ENCODE data around the gene TRUB1.
"Not testable (repeated sequence)": the region's sequence is repeated elsewhere in the genome, so short reads cannot be mapped to it uniquely, and the experiment has no call there.

Gene TRUB1

DNA sequence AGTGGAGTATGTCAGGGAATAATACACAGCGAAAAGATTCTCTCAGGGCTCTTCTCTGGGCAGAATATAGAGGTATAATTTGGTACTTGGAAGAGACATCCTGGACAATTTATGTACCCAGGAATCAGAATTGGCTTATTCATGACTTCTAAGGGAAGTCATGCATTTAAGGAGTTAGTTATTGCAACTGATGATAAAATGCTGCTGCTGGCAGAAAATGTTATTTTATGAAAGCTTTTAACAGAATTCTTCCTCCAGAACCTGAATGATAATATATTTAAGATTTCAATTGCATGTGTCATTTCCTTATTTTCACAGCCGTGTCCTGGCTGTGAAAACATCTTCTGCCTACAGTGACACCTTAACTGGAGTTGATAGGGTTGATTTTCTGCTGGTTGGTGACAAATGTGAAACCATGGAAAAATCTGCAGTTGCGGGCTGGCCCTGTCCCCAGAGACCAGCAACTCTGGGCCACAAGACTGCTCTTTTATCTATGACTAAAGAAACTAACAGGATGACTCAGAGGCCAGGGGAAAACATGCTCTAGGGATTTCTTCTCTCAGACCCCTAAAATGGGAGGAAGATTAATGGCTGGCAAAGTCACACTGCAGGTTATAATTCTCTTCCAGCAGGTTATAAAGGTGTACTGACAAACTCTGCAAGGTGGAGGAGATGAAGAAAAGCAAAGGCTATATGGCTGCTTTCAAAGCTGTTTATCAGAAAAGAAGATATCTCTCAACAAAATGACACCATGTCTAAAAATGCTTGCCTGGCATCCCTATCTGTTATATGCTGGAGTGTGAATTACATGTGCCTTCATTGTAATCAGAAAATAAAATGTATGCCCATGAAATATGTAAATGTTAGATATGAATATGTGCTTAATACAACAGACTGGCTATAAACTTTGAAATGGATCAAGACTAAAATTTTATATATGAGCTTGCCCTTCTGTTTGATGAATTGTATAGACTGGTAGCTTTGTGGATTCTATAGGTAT, 12.1 kb upstream of the TRUB1 start:
- DNase-seq (ENCODE audit: low spot score): peak; percentile 69

DNA sequence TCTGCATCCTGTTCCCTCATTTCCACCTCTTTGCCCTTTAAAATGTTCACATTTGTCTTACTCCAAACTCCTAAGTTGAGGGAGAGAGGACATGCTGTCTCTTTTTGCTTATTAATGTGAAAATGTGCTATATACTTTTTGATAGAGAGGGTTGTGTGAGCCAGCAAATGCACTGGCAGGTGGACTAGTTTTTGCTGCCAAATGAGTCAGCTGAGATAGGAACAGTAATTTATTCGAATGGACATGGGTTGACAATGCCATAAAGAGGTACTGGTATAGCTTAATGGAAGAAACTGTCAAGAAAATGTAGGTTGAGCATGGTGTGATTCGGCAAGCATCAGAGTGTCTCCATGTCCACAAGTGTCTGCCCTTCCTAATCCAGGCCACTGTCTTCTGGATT, 9.2 kb upstream of the TRUB1 start:
- DNase-seq (ENCODE audit: low spot score): peak; percentile 44

GRCh38 chr10:114930320-114930719, 7.7 kb upstream of the TRUB1 start:
- DNase-seq (ENCODE audit: low spot score): no peak

- peak; percentile 40 for DNase-seq (ENCODE audit: low spot score)
Observed at GRCh38 chr10:114931072-114931679, 6.8 kb upstream of the TRUB1 start.

- no peak for DNase-seq (ENCODE audit: low spot score)
Observed at GRCh38 chr10:114932225-114932624, 5.8 kb upstream of the TRUB1 start.

GRCh38 chr10:114932945-114933344, 5.0 kb upstream of the TRUB1 start:
- DNase-seq (ENCODE audit: low spot score): no peak

- DNase-seq (ENCODE audit: low spot score): no peak
Observed at GRCh38 chr10:114933588-114933987, 4.4 kb upstream of the TRUB1 start.

DNA sequence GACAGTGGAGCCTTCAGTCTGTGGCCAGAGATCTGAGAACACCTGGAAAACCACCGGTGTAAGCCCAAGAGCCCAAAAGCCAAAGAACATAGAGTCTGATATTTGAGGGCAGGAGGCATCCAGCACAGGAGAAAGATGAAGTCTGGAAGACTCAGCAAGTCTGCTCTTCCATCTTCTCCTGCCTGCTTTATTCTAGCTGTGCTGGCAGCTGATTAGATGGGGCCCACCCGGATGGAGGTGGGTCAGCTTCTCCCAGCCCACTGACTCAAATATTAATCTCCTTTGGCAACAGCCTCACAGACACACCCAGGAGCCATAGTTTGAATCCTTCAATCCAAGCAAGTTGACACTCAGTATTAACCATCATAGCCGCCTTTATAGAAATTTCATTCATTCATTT, 4.0 kb upstream of the TRUB1 start:
- not testable (repeated sequence) for DNase-seq (ENCODE audit: low spot score)

DNA sequence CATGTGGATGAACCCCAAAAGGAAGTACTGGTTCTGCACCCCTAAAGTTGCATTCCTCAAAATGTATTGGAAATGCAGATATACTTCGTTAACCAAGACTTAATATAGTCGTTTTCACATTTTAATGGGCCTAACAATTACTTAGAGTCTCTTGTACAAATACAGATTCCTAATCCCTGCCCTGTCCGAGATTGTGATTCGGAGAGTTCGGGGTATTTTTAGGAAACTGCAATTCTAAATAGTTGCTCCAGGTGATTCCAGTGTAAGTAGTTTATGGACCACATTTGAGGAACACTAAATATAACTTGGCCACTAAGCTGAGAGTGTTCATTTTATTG, 830 bp downstream of the TRUB1 start:
- DNase-seq (ENCODE audit: low spot score): no peak

- no peak for DNase-seq (ENCODE audit: low spot score)
Observed at GRCh38 chr10:114940735-114941134, 2.7 kb downstream of the TRUB1 start.

DNA sequence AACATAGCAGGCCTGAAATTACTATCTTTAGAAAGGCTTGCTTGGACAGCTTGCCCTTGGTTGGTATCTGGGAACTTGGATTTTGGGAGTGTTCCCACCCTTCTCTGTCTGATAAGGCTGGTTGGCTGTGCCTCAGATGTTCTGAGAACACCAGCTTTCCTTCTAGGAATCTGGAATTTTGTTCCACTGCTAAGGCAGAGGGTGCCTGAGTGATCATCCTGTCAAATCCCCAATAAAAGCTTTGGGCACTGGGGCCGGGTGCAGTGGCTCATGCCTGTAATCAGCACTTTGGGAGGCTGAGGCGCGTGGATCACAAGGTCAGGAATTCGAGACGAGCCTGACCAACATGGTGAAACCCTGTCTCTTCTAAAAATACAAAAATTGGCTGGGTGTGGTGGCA, 5.0 kb downstream of the TRUB1 start:
- peak; percentile 14 for DNase-seq (ENCODE audit: low spot score)

DNA sequence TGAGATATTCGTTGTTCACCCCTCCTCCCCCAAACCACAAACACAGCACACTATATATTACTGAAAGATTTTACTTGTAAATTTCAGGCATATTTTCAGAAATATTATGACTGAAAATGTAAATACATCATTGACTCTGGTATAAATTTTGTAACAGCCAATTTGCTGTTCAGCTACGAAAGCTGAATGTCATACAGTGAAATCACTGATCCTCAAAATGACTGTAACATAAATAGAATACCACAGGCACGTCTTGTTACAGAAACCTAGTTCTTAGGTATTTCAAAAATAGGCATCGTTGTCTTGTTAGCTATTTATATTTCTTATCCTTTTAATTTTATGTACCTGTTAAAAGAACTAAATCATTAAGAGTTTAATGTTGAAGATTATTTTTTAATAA, 15.1 kb downstream of the TRUB1 start:
- no peak for DNase-seq (ENCODE audit: low spot score)

DNA sequence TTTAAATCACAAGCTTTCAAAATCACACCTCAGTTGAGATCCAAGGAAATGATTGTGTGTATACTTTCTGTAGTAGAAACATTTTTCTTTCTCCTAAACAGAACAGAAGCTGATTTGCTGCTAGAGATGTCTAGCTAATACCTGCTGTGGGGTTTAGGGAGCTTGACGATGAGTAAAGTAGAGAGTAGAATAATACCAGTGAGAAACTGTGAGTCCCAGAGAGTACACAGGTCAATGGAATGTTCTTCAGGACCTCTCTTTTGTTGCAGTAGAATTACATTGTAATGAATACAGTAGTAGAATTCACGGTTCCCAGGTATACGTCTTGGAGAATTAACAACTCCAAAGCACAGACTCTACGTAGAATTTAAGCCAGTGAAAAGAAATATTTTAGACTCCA, 18.0 kb downstream of the TRUB1 start:
- DNase-seq (ENCODE audit: low spot score): no peak

GRCh38 chr10:114956466-114956865, 18.5 kb downstream of the TRUB1 start:
- no peak for DNase-seq (ENCODE audit: low spot score)

GRCh38 chr10:114957122-114957521, 19.1 kb downstream of the TRUB1 start:
- no peak for DNase-seq (ENCODE audit: low spot score)

- DNase-seq (ENCODE audit: low spot score): no peak
Observed at GRCh38 chr10:114957673-114958072, 19.7 kb downstream of the TRUB1 start.

GRCh38 chr10:114962441-114962840, 24.4 kb downstream of the TRUB1 start:
- no peak for DNase-seq (ENCODE audit: low spot score)

- DNase-seq (ENCODE audit: low spot score): no peak
Observed at GRCh38 chr10:114963908-114964307, 25.9 kb downstream of the TRUB1 start.

DNA sequence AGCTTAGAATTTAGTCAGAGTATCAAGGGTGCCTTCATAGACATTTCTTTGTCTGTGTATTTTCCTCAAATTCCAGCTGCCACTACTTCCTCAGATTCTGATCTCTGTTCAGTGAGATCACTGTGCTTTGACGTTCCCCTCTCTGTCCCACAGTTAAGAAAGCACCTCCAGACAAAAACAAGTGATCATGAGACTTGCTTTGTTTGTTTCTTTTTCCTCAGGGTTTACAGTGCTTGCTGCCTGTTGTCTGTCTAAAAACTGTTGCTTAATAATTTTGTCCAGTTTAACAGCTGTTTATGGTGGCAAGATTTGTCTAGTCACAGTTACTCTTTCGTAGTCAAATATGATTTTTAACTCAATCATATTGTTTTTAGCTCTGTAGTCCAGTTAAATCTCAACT, 29.1 kb downstream of the TRUB1 start:
- no peak for DNase-seq (ENCODE audit: low spot score)

DNA sequence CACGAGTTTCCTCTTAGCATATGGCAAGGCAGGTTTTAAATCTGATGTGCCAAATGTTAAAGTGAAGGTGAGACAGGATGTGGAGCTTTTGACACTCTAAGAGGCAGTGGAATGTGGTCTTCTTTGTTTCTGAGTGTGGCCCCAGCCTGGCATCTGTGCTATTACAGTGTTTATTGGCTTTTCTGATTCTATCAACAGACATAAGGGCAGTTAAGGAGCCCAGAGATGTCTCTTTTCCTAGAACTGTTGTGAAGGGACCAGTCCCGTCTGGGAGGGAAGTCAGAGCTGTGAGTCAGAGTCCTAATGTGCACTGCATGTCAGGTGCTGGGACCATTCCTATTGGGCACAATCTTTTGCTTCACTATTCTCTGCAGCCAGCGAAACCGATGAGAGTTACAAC, 32.5 kb downstream of the TRUB1 start:
- no peak for DNase-seq (ENCODE audit: low spot score)

- DNase-seq (ENCODE audit: low spot score): no peak
Observed at GRCh38 chr10:114973306-114973705, 35.3 kb downstream of the TRUB1 start.

- no peak for DNase-seq (ENCODE audit: low spot score)
Observed at GRCh38 chr10:114973997-114974396, 36.0 kb downstream of the TRUB1 start.

- no peak for DNase-seq (ENCODE audit: low spot score)
Observed at GRCh38 chr10:114974625-114975024, 36.6 kb downstream of the TRUB1 start.

DNA sequence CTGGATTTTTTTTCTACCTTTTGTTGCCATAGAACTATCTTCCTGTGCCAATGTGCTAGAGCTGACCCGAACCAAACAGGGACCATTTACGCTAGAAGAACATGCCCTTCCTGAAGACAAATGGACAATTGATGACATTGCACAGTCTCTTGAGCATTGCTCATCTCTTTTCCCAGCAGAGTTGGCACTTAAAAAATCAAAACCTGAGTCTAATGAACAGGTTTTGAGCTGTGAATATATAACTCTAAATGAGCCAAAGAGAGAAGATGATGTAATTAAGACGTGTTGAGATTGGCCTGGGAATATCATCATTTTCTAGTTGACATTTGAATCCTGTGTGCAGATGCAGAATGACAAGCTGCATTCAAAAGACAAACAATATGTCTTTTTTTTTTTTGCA, 37.1 kb downstream of the TRUB1 start:
- no peak for DNase-seq (ENCODE audit: low spot score)

All from hematopoietic multipotent progenitor cell treated with erythropoietin and hydrocortisone succinate and interleukin-3 and kit ligand, for 15 days (in vitro differentiated cells).